GM12878 (cell line): ENCODE results near the gene CR2. TPM values are rescaled to one million over a fixed set of nuclear protein-coding genes. Genes with fewer than 3 reads are reported as not detected.

Source experiments
- ATF7 ChIP-seq: fragments of 450-650 bp; IDR thresholded peaks from 2 replicates; pipeline ENCODE4 v1.6.1; 2016; ENCODE audit warnings: low read depth, mild to moderate bottlenecking
- BCL11A ChIP-seq: IDR thresholded peaks from 2 replicates; pipeline ENCODE4 v1.6.1; 2011; ENCODE audit warnings: low read depth, low read length
- CBFB ChIP-seq: IDR thresholded peaks from 2 replicates; pipeline ENCODE4 v1.6.1; 2016; ENCODE audit warnings: antibody characterized with exemption, low read depth
- E2F8 ChIP-seq: fragments of 450-650 bp; IDR thresholded peaks from 2 replicates; pipeline ENCODE4 v1.6.1; 2018; ENCODE audit warnings: mild to moderate bottlenecking, low read depth, moderate library complexity; ENCODE audit not compliant: partially characterized antibody
- EED ChIP-seq: sonication (generic); IDR thresholded peaks from 2 replicates; pipeline ENCODE4 v1.6.1; 2016; ENCODE audit warnings: antibody characterized with exemption, low read depth
- EGR1 ChIP-seq, 2 experiments: IDR thresholded peaks; 1 replicate in 1 of 2; 2 replicates in 1 of 2; pipeline ENCODE4 v1.6.1; 2011 to 2012; ENCODE audit warnings: low read depth in 2 of 2, low read length in 2 of 2, borderline replicate concordance in 1 of 2, mild to moderate bottlenecking in 1 of 2, moderate library complexity in 1 of 2
- ETV6 ChIP-seq, 2 experiments: fragments of 450-650 bp in 1 of 2; IDR thresholded peaks in 1 of 2; conservative IDR thresholded peaks in 1 of 2; 2 replicates each; pipeline ENCODE4 v1.6.1; 2014; ENCODE audit warnings: antibody characterized with exemption in 1 of 2, borderline replicate concordance in 1 of 2, low read depth in 1 of 2, mild to moderate bottlenecking in 1 of 2, moderate library complexity in 1 of 2
- EZH2 ChIP-seq: IDR thresholded peaks from 2 replicates; pipeline ENCODE4 v1.6.1; 2012; ENCODE audit warnings: low read depth, mild to moderate bottlenecking, control low read depth, inconsistent platforms, low read length, borderline replicate concordance; ENCODE audit not compliant: control insufficient read depth
- MTA2 ChIP-seq: fragments of 450-650 bp; IDR thresholded peaks from 2 replicates; pipeline ENCODE4 v1.6.1; 2016; ENCODE audit warnings: low read depth, mild to moderate bottlenecking, moderate library complexity
- NBN ChIP-seq: fragments of 450-650 bp; IDR thresholded peaks from 2 replicates; pipeline ENCODE4 v1.6.1; 2016
- NFYB ChIP-seq: IDR thresholded peaks from 2 replicates; pipeline ENCODE4 v1.6.1; 2011; ENCODE audit warnings: low read depth, mild to moderate bottlenecking, low read length, improper control_type of control experiment, moderate library complexity; ENCODE audit not compliant: insufficient read depth
- NR2F1 ChIP-seq: fragments of 450-650 bp; conservative IDR thresholded peaks from 2 replicates; pipeline ENCODE4 v1.6.1; 2017; ENCODE audit warnings: mild to moderate bottlenecking
- POLR2A ChIP-seq: IDR thresholded peaks from 2 replicates; pipeline ENCODE4 v1.6.1; 2011; ENCODE audit warnings: low read depth, mild to moderate bottlenecking, low read length
- SIX5 ChIP-seq: IDR thresholded peaks from 2 replicates; pipeline ENCODE4 v1.6.1; 2011; ENCODE audit warnings: mild to moderate bottlenecking, low read depth, low read length, moderate library complexity; ENCODE audit not compliant: severe bottlenecking
- SMAD1 ChIP-seq: fragments of 450-650 bp; IDR thresholded peaks from 2 replicates; pipeline ENCODE4 v1.6.1; 2018; ENCODE audit warnings: mild to moderate bottlenecking, low read depth; ENCODE audit not compliant: partially characterized antibody
- SREBF1 ChIP-seq: IDR thresholded peaks from 2 replicates; pipeline ENCODE4 v1.6.1; 2012; ENCODE audit warnings: mild to moderate bottlenecking, low read length
- SRF ChIP-seq, 2 experiments: IDR thresholded peaks; 2 replicates each; pipeline ENCODE4 v1.6.1; 2011; ENCODE audit warnings: low read depth in 2 of 2, low read length in 2 of 2, mild to moderate bottlenecking in 1 of 2, moderate library complexity in 1 of 2
- TAF1 ChIP-seq: IDR thresholded peaks from 2 replicates; pipeline ENCODE4 v1.6.1; 2011; ENCODE audit warnings: mild to moderate bottlenecking, low read depth, low read length, borderline replicate concordance
- TARDBP ChIP-seq: IDR thresholded peaks from 2 replicates; pipeline ENCODE4 v1.6.1; 2016; ENCODE audit warnings: borderline replicate concordance
- TCF12 ChIP-seq: IDR thresholded peaks from 2 replicates; pipeline ENCODE4 v1.6.1; 2011; ENCODE audit warnings: low read depth, mild to moderate bottlenecking, low read length
- ZSCAN29 ChIP-seq: fragments of 450-650 bp; IDR thresholded peaks from 2 replicates; pipeline ENCODE4 v1.6.1; 2017; ENCODE audit warnings: mild to moderate bottlenecking, moderate library complexity
- polyA plus RNA-seq, 11 experiments: library from polyadenylated mRNA; depleted of rRNA in 4 of 11; unstranded in 6 of 11; stranded (reverse) in 5 of 11; fragments of >200 nt; fragmentation: Nextera tagmentation in 4 of 11; fragmentation: Illumina TruSeq in 1 of 11; extraction: Ambion mirVana in 4 of 11; extraction: Trizol in 1 of 11; gene quantifications; 1 replicate in 1 of 11; 2 replicates in 10 of 11; pipeline versions ENCODE4 v1.2.1 to v1.2.3, GENCODE V29; 2011 to 2016; ENCODE audit warnings: inconsistent platforms in 2 of 11, missing spikeins in 2 of 11, low read depth in 1 of 11
- total RNA-seq, 4 experiments: library from RNA; depleted of rRNA in 3 of 4; stranded (reverse); fragments of >200 nt in 3 of 4; fragmentation: Illumina TruSeq in 1 of 4; extraction: Trizol in 1 of 4; gene quantifications; 2 replicates each; pipeline versions ENCODE4 v1.2.1 to v1.2.3, GENCODE V29; 2013 to 2021
- TF ChIP-seq, protein P1 (sequence below): IDR thresholded peaks from 2 replicates; pipeline ENCODE4 v1.6.1; 2012; ENCODE audit warnings: improper control_type of control experiment, low read depth, low read length; ENCODE audit not compliant: insufficient replicate concordance

Gene CR2
- total and polyA plus RNA-seq, 10 of the 15 experiments (the other 5 are each of a cell fraction or from before 2014, with no cell fraction given): 2.2 to 72.8 (median 50.6) TPM

- TF ChIP-seq SRF (IDR thresholded peaks at IDR 0.05; ENCODE audit: low read depth in 2 of 2, low read length in 2 of 2): no peak
- TF ChIP-seq ETV6 (conservative IDR thresholded peaks at IDR 0.05 in 1 of 2, IDR thresholded peaks at IDR 0.05 in 1 of 2; ENCODE audit: borderline replicate concordance in 1 of 2, low read depth in 1 of 2): peak in 1 of 2 experiments; percentile 81; a peak in 2 of 4 replicates
- no peak for TF ChIP-seq EZH2
- TF ChIP-seq CBFB: peak; percentile 77
- TF ChIP-seq TARDBP: 0 out of 2 replicates have a peak, but pooled peaks have one; percentile 27
- 0 out of 2 replicates have a peak, but pooled peaks have one; percentile 9 for TF ChIP-seq BCL11A
- TF ChIP-seq, protein P1, sequence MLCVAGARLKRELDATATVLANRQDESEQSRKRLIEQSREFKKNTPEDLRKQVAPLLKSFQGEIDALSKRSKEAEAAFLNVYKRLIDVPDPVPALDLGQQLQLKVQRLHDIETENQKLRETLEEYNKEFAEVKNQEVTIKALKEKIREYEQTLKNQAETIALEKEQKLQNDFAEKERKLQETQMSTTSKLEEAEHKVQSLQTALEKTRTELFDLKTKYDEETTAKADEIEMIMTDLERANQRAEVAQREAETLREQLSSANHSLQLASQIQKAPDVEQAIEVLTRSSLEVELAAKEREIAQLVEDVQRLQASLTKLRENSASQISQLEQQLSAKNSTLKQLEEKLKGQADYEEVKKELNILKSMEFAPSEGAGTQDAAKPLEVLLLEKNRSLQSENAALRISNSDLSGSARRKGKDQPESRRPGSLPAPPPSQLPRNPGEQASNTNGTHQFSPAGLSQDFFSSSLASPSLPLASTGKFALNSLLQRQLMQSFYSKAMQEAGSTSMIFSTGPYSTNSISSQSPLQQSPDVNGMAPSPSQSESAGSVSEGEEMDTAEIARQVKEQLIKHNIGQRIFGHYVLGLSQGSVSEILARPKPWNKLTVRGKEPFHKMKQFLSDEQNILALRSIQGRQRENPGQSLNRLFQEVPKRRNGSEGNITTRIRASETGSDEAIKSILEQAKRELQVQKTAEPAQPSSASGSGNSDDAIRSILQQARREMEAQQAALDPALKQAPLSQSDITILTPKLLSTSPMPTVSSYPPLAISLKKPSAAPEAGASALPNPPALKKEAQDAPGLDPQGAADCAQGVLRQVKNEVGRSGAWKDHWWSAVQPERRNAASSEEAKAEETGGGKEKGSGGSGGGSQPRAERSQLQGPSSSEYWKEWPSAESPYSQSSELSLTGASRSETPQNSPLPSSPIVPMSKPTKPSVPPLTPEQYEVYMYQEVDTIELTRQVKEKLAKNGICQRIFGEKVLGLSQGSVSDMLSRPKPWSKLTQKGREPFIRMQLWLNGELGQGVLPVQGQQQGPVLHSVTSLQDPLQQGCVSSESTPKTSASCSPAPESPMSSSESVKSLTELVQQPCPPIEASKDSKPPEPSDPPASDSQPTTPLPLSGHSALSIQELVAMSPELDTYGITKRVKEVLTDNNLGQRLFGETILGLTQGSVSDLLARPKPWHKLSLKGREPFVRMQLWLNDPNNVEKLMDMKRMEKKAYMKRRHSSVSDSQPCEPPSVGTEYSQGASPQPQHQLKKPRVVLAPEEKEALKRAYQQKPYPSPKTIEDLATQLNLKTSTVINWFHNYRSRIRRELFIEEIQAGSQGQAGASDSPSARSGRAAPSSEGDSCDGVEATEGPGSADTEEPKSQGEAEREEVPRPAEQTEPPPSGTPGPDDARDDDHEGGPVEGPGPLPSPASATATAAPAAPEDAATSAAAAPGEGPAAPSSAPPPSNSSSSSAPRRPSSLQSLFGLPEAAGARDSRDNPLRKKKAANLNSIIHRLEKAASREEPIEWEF: peak; percentile 81
- peak; percentile 72; the same call in 1 of the 2 replicates for TF ChIP-seq NBN
- peak; percentile 87 for TF ChIP-seq TCF12
- peak; percentile 78 for TF ChIP-seq ATF7
- TF ChIP-seq NFYB: no peak
- TF ChIP-seq MTA2: peak; percentile 74
- TF ChIP-seq ZSCAN29: 0 out of 2 replicates have a peak, but pooled peaks have one; percentile 28
- TF ChIP-seq SREBF1: no peak
- TF ChIP-seq NR2F1: peak; percentile 68
- no peak for TF ChIP-seq TAF1
- TF ChIP-seq E2F8: no peak
- no peak for TF ChIP-seq EGR1 (IDR thresholded peaks at IDR 0.05; ENCODE audit: borderline replicate concordance in 1 of 2, low read depth in 2 of 2, low read length in 2 of 2)
- TF ChIP-seq SIX5: peak; percentile 10
- peak; percentile 39; the same call in 1 of the 2 replicates for TF ChIP-seq POLR2A
- TF ChIP-seq EED: peak; percentile 90
- no peak for TF ChIP-seq SMAD1
These were observed 39.5 kb upstream of the CR2 start (continued) for GRCh38 chr1:207414606-207415108.
